NCI-H446 treated with DMSO at 0.1 percent for 48 hours (cell line): ENCODE results near the gene RYR2.
"Not testable (repeated sequence)": the region's sequence is repeated elsewhere in the genome, so short reads cannot be mapped to it uniquely, and the experiment has no call there.

Experiments
- DNase-seq: peaks from one replicate; lab custom pipeline; 2025; lab: John Stamatoyannopoulos, UW

Gene RYR2

DNA sequence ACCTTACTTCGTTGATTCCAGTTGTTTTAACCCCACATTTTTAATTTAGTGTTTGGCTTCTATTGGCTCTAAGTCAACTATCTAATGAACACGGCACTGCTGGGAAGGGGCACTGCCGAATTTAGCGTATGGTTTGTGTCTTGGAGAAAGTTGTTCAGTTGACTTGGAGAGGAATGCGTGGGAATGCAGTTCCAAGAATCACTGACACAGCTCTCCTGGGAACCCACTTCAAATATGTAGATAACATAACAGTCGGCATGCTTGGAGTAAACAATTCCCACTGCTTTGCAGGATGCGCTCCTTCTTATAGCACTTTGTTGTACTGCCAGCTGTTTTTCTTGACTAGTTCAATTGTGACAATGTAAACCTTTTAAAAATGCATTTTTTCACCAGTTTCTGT is 104.3 kb downstream of the RYR2 start:
- DNase-seq, result no peak

DNA sequence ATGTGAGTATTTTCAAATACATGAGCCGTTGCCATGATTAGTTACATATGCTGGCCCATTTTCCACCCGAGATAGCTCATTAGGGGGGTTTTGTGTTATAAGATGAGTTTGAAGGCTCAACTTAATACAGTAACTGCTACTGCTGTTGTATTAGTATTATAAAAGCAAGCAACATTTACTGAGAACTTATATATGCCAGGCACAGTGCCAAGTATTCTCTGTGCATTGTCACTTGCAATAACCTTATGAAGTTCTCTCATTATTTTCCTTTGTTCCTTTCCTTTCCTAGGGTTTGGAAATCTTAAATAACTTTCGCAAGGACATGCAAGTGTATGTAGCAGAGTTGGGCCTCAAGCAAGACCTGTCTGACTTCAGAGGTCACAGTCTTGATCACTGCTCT is 107.9 kb downstream of the RYR2 start:
- no peak for DNase-seq

GRCh38 chr1:237151979-237152378 is 110.0 kb downstream of the RYR2 start:
- DNase-seq, result not testable (repeated sequence)

GRCh38 chr1:237152506-237153335 is 110.7 kb downstream of the RYR2 start:
- no peak for DNase-seq

DNA sequence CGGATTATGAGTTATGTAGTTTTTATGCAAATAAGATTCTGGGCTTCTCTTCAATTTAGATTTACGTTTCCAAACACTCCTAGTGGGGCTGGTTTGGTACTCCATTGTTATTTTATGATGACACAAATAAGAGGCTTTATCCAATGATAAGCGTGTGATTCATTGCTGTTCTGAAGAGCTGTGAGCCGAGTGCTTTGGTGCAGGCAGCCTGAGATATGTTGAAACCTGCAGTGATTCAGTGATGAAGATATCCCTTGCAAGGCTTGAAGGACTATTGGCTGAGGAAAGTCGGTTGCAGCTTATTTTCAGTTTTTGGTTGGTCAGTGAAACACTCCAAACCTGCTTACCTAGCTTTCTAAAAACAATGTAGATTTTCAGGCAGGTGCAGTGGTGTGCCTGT is 112.2 kb downstream of the RYR2 start:
- no peak for DNase-seq

- DNase-seq, result no peak
Observed at GRCh38 chr1:237164406-237165352, 122.7 kb downstream of the RYR2 start.

DNA sequence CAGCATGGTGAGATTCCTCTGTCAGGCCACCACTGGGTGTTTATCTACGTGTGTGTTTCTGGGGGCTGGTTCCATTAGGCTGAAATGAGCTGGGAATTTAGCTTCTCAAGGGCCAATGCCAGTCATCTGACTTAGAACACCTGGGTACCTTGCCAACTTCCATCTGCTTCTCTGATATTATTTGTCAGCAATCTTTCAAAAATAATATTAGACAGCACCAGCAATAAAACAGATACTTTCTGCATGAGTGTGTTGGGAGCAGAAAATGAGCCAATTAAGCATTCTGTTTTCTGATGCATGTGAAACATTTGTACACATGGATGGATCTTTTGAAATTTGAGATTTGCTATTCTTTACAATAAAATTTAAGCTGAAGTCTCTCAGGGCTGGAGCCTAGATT is 124.1 kb downstream of the RYR2 start:
- DNase-seq, result no peak

- no peak for DNase-seq
Observed at GRCh38 chr1:237166593-237167101, 124.7 kb downstream of the RYR2 start.

DNA sequence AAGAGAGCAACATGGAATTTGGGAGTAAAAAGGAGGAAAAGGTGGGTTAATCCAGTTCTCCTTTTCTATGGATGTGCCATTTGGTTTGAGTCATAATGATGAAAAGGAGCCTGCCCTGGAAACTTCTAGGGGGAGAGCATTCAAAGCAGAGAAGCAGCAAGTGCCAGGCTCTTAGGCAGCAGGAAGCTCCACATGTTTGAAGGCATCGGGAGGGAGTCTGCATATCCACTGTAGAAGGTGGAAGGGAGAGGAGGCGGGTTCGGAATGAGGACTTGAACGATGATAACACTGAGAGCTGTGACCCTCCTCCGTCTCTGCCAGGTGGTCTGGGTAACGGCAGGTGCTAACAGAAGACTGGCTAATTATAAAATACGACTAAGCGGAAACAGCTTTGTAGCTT is 128.2 kb downstream of the RYR2 start:
- no peak for DNase-seq

- no peak for DNase-seq
Observed at GRCh38 chr1:237171454-237172117, 129.6 kb downstream of the RYR2 start.

GRCh38 chr1:237172118-237172485 is 130.1 kb downstream of the RYR2 start:
- DNase-seq, result no peak

GRCh38 chr1:237179503-237179902 is 137.5 kb downstream of the RYR2 start:
- DNase-seq, result no peak

DNA sequence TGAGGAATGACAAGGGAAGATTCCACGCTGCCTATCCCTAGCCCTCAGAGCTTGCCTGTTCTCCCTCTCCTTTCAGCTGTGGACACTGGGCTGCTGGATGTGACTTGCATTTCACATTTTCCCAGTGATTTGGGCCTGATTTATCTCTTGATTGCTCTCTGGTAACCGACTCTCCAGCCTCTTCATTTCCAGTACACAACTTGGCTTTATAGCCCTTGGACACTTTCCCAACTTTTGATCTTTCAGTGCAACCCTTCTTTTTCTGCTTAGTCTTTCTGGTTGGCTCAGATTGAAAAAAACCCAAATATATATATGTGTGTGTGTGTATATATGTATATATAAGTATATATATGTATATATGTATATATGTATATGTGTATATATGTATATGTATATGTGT is 138.3 kb downstream of the RYR2 start:
- no peak for DNase-seq

- DNase-seq, result no peak
Observed at GRCh38 chr1:237181743-237182317, 139.8 kb downstream of the RYR2 start.

DNA sequence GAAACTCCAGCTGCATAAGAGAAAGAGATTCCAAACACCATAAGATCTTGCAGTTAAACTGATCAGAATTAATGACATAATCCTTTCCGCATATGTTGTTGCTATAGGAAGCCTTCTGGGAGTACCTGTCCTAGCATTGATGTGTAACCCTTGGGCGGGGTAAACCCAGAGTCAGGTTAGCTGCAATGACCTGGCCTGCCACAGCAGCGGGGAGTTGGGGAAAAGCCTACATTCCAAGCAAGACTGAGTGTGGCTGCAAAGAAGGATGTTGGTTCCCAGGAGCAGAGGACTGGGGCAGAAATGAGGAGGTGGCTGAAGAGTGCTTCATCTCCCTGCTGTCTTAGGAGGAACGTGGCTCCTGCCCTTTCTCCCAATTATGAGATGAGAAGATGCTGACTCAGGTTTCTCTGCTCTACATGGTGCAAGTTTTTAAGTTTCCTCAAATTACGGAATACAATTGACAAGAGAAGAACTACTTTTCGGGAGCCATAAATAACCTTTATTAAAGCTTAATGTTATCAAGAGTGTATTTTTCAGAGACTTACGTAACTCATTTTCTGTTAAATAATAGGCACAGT is 142.1 kb downstream of the RYR2 start:
- no peak for DNase-seq

- no peak for DNase-seq
Observed at GRCh38 chr1:237186675-237187074, 144.7 kb downstream of the RYR2 start.

DNA sequence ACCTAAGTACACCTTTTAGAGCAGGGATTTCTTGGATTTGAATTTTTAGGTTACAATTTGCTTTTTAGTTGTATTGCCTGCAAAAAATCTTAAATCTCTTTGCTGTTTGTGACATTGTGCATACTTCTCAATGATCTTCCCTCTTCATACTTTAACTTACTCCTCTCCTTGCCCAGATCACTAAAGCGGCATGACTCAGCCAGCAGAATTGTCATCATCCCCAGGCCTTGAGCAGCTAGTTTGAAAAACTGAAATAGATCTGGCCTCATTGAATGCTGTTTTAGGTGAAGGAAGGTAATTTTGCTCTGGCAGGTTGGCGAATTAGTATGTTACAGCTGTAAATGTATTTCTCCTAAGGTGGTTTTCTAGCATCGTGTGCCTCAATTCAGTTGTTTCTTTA is 145.9 kb downstream of the RYR2 start:
- DNase-seq, result no peak

GRCh38 chr1:237191403-237191802 is 149.4 kb downstream of the RYR2 start:
- no peak for DNase-seq

DNA sequence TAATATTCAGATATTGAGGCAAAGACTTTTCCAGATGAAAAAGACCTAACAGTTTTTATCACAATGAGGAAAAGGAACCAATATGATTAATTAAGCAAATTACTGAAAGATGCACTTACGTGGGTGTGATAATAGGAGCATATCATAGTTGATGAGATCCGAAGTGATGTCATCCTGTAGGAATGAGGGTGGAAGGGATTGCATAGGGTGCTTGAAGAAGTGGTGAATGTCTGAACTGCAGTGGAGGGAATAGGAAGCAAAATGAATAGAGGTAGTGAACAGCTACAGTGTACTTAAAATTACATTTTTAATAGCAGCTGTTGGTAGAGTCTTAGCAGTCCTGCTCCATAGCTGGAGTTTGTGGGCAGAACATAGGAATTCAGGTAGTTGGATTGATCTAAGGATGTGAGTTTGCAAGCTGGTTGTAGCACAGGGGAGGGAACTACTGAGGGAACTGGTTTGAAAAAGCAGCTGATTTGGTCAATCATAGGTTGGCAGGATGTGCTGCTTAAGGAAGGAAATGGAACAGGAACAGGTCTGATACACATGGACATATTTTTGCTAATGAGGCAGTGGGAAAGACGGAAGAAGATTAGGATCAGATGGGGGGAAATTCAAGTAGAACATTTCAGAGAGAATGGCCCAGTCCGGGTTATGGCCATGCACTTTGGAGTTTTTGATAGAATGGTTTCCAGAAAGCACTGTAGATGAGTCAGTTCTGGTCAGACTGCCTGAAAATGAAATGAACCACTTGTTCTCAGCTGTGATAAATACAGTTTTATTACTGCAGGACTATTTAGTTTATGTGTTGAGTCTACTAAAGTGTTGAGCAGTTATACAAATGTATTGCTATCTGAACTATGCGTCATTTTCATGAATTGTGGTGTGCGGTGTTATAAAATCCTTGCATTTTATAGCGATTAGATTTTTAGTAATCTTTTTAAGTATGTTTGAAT is 155.8 kb downstream of the RYR2 start:
- DNase-seq, result no peak

- no peak for DNase-seq
Observed at GRCh38 chr1:237199026-237199425, 157.0 kb downstream of the RYR2 start.
